ENCODE results near the gene SIGLEC15.
"Not testable (repeated sequence)": the region's sequence is repeated elsewhere in the genome, so short reads cannot be mapped to it uniquely, and the experiment has no call there.

The SIGLEC15 gene

GRCh38 chr18:45825258-45826044 lies at the start of gene SIGLEC15:
Gene SIGLEC15 (plus strand): TSS chr18:45825675. CDS start chr18:45825729, 54 bp downstream.
- DNase-seq: no peak

- no peak for DNase-seq
Observed at GRCh38 chr18:45775743-45776142, 49.7 kb upstream of the SIGLEC15 start.

- DNase-seq: no peak
Observed at GRCh38 chr18:45777393-45777792, 48.1 kb upstream of the SIGLEC15 start.

GRCh38 chr18:45780568-45780967 lies 44.9 kb upstream of the SIGLEC15 start:
- no peak for DNase-seq

- no peak for DNase-seq
Observed at GRCh38 chr18:45782662-45783061, 42.8 kb upstream of the SIGLEC15 start.

GRCh38 chr18:45783097-45784075 lies 42.1 kb upstream of the SIGLEC15 start:
- no peak for DNase-seq

GRCh38 chr18:45785134-45785533 lies 40.3 kb upstream of the SIGLEC15 start:
- DNase-seq: no peak

- DNase-seq: no peak
Observed at GRCh38 chr18:45786941-45787340, 38.5 kb upstream of the SIGLEC15 start.

GRCh38 chr18:45787346-45787745 lies 38.1 kb upstream of the SIGLEC15 start:
- no peak for DNase-seq

GRCh38 chr18:45788861-45789260 lies 36.6 kb upstream of the SIGLEC15 start:
- no peak for DNase-seq

- DNase-seq: no peak
Observed at GRCh38 chr18:45792506-45793263, 32.8 kb upstream of the SIGLEC15 start.

GRCh38 chr18:45793264-45793965 lies 32.1 kb upstream of the SIGLEC15 start:
- no peak for DNase-seq

GRCh38 chr18:45801416-45802004 lies 24.0 kb upstream of the SIGLEC15 start:
- no peak for DNase-seq

GRCh38 chr18:45802814-45803492 lies 22.5 kb upstream of the SIGLEC15 start:
- no peak for DNase-seq

GRCh38 chr18:45805551-45805950 lies 19.9 kb upstream of the SIGLEC15 start:
- DNase-seq: no peak

GRCh38 chr18:45806226-45806625 lies 19.2 kb upstream of the SIGLEC15 start:
- no peak for DNase-seq

- not testable (repeated sequence) for DNase-seq
Observed at GRCh38 chr18:45807144-45807543, 18.3 kb upstream of the SIGLEC15 start.

GRCh38 chr18:45814733-45815132 lies 10.7 kb upstream of the SIGLEC15 start:
- DNase-seq: not testable (repeated sequence)

GRCh38 chr18:45817543-45817942 lies 7.9 kb upstream of the SIGLEC15 start:
- DNase-seq: no peak

GRCh38 chr18:45818765-45819164 lies 6.7 kb upstream of the SIGLEC15 start:
- DNase-seq: not testable (repeated sequence)

GRCh38 chr18:45820106-45820745 lies 5.2 kb upstream of the SIGLEC15 start:
- DNase-seq: no peak

All from cerebellar nuclear complex (tissue), 1 donor.